HG02870 (cell line): Measurements from ENCODE around the gene FHIT.

Experiments
- ATAC-seq: cut with Tn5 transposase; IDR thresholded peaks from one replicate; pipeline ENCODE4 v1.9.1; 2021; ENCODE audit warnings: mild to moderate bottlenecking, moderate library complexity; ENCODE audit not compliant: unreplicated experiment

The FHIT gene

DNA sequence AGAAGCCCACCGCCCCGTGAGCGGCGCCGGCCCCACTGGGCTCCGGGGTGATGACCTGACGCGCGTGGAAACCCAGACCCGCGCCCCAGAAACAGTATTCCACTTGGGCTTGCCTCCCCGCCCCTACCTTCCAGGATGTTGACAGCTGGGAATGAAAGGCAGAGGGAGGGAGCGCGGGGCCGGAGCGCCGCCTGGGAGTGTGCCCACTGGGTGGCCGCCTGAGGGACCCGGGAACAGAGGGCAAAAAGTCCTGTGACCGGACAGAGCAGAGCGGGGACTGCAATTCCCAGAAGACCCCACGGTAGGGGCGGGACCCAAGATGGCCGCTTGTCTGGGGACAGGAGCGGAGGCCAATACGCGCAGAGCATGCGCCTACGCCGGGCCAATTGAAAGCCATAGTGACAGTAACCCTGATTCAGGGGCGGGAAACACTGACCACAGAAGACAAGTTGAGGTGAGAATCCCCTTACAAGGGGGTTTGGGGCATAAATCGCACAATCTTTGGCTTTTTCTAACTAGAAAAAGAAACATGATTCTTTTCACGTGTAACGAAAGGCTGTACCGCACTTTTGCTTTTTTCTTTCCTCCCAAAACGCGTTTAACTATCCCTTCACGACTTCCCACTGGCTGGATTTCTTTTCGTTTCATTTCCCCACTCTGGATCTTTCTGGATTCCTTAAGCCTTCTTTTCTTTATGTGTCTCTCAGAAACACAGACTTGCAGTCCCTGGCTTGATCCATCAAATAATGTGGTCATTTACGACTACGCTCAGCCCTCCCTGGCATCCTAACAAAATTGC, at the start of gene FHIT:
Gene FHIT (minus strand): TSS at position 279 of the 799 bp plus-strand sequence.
- peak; percentile 89 for ATAC-seq

DNA sequence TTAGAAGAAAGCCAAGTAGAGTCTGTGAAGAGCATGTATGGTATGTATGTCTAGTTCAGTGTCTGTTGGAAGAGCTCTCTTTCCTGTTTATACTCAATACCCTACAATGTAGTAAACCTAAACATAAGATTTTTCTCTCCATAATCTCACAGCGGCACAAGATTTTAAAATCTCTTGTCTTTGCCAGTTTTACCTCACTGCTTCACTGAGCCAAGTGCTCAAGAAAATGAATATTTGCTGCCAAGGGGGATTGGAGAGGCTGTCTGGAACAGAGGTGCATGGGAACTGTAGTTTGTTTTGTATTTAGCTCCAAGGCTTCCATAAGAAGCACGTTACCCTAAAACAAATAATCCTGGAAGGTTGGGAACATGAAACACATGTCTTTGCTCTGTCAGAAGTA, 49.5 kb upstream of the FHIT start:
- no peak for ATAC-seq

DNA sequence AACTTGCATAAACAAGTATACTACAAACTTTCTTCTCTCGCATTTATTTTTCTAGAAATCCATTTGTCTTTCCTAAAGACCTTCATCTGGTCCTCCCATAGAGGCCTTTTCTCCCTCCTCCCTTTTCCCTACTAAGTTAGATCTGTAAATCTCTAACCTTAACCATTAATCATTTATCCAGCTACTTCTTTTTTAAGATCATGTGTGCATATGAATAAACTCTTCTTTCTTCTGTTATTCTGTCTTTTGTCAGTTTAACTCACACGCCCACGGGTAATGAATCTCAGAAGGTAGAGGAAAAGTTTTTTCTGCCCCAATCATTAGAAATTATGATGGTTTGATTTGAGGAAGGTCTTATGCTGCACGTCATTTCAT, 48.7 kb upstream of the FHIT start:
- ATAC-seq = no peak

DNA sequence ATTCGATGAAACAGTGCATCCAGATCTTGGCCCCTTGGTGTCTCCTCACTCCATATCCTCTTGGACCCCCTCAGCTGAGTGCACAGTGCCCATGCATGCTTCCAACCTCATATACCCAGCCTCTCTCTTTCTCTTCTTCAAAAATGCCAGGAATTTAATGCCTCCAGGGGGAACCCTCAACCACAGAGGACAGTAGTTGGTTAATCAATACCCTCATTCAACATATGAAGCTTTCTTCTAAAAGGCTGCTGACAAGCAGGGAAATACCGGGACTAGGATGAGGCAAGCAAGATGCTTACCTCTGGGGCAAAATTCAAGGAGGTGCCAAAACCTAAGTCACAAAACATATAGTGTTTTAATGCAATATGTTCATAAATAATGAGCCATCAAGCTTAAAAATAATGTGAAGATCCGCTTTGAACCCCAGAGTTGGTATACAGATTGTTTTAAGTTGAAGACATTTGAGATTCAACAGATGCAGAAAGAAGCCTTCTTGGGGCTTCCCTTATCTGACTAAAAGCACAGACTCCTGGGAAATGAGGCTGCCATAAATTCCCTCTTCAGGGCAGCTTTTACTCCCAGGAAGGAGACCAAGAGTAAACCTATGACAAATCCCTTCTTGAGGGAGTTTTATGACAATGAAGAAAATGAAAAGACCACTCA, 48.2 kb upstream of the FHIT start:
- no peak for ATAC-seq

DNA sequence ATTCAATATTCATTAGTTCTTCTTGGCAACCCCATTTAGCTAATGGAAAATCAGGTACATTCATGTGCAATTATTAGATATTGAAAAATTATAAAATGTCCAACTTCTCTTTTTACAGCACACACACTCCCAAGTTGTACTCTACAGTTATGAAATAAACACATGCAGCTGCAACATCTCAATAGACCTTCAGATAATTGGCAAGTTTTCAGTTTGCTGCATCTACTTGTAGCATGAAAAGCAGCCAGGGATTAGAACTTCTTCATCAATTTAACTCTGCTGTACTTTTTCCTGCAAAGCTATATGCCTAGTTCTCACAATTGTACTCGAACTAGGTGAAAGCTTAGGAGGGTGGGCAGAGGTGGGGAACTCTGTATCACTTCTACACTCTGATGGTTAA, 46.6 kb upstream of the FHIT start:
- no peak for ATAC-seq

DNA sequence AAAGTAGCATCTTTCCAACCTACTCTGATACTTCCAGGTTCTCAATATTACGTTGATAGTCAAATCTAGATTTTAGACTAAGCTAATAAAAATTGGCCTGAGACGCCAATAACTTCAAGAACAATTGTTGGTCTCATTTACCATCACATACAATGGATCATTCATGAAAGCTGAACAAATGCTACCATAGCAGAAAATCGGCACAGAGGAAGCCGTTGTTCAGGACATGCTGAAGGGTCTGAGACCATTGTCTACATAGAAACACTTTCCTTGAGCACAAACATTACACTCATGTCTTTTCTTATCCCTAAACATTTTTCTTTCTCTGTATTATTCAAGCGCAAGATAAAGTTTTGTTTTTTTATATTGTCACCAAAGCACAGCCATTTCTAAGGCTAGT, 37.2 kb upstream of the FHIT start:
- no peak for ATAC-seq

DNA sequence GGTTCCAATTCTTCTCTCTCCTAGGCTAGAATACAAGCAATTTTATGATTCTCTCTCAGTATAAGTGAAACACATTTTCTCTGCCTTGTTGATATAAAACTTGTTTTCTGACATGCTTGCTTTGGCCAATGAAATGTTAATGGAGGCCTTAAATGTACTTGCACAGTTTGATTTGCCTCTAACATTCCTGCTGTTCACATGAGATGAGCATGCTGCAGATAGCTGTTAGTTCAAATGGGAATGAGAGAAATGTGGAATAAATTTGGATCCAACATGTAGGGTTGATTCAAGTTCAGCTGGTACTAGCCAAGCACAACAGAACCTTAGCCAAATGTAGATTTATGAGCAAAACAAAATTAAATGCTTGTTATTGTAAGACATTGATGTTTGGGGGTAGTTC, 32.6 kb upstream of the FHIT start:
- ATAC-seq = no peak

DNA sequence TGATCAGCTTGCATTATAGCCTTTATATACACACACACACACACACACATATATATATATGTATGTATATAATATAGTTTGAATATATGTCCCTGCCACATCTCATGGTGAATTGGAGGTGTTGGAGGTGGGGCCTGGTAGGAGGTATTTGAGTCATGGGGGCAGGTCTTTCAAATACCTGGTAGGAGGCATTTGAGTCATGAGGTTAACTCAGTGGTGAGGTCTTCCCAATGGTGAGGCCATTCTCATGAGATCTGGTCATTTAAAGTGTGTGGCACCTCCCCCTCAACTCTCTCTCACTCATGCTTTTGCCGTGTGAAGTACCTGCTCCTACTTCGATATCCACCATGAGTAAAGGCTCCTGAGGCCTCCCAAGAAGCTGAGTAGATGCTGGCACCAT, 27.5 kb upstream of the FHIT start:
- no peak for ATAC-seq

DNA sequence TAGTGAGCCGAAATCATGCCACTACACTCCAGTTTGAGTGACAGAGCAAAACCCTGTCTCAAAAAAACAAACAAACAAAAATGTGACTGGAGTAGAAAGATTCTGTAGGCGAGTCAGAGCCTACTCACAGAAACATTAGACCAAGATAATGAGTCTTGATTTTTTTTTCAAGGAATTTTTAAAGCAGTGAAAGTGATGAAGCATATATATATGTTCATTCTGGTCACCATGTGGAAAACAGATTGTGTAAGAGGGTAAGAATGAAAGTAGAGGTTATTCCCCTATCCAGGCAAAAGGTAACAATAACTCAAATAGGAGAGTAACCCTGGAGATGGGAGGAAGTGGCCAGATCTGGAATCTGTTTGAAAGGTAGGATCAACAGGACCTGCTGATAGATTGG, 26.2 kb upstream of the FHIT start:
- ATAC-seq = no peak

DNA sequence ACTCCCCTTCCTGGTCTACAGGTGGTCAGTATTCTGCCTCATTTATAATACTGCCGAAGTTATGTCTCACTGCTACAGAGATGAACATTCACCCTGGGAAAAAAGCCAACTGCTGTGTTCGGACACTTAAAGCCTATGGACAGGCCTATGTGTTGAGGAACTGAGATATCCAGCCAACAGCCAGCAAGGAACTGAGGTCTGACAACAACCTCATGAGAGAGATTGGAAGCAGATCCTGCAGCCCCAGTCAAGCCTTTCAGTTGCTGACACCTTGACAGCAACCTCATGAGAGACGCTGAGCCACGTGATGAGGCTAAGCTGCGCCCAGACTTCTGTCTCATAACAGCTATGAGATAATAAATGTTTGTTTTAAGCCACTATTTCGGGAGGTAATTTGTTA, 18.2 kb upstream of the FHIT start:
- ATAC-seq = no peak

DNA sequence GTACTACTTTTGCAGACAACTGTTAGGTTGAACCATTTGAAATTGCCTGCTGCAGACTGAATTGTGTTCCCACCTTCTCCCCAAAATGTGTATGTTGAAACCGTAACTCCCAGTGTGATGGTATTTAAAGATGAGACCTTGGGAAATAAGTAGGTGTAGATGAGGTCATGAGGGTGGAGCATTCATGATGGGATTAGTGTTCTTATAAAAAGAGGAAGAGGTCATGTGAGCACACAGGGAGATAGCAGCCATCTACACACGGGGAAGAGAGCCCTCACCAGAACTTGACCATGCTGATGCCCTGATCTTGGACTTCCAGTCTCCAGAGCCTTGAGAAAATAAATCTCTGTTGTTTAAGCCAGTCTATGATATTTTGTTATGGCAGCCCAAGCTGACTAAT, 17.4 kb upstream of the FHIT start:
- ATAC-seq = no peak

DNA sequence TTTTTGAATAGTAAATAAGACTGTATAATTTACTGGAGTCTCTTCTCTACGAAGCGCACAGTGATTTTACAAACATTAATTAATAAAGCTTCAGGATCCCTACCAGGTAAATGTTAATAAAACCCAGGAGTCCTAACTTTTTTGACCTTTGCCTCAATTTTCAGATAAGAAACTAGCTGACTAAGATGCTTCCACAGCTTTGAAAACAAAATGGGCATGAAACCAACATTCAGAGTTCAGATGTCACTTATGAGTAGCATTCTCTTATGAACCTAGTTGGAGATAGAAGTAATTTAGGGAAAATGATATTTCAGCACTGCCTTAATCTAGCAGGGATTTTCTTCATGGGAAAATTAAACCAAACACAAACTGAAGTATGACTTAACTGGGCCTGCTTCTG, 13.0 kb upstream of the FHIT start:
- no peak for ATAC-seq

DNA sequence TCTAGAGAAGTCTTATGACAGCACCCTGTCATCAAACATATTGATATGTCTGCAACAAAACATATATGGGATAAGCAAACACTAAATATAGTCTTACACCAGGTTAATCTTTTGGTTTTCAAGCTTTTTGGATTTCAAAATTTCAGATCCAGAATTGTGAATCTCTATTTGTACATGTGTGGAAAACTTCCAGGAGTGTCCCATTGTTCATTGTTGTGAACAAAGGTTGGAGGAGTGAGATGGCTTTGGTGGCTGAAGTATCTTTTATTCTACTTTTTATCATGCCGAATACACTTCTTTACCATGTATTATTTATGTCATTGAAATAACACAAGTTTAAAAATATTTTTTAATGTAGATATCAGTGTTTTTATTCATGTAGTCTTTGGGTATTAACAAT, 5.9 kb upstream of the FHIT start:
- ATAC-seq = no peak

DNA sequence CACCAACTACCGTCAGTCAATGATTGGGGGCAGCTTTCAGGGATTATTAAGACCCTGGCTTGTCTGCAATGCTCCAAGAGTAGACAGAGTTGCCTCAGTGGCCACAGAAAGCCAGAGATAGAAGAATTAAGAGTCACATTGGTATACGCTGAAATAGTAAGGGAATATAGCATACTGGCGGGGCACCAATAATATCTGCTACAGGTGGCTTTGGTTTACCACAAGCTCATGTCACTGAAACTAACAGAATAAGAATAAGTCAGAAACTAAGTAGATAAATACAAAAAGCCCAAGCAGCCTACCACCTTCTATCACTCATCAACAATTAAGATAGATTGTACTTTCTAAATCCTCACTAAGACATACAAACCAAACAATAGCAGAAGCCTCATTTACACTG, 2.5 kb upstream of the FHIT start:
- no peak for ATAC-seq

DNA sequence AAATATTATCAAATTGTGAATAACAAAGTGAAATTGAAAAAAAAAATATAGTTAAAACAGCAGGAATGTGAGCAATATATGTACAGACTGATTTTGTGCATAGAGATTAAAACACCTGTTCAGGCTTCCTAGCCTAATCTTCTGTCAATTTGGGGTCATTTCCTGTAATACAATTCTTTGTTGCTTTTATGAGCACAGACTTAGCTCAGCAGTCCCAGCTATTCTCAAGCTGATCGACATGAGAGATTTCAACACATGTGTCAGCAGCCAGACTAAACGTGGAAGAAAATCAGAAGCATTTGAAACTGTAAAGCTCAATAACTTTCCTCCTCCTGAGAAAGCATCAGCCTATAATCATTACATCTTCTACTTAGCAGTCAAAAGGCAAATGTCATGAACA, 1.6 kb upstream of the FHIT start:
- ATAC-seq = no peak

DNA sequence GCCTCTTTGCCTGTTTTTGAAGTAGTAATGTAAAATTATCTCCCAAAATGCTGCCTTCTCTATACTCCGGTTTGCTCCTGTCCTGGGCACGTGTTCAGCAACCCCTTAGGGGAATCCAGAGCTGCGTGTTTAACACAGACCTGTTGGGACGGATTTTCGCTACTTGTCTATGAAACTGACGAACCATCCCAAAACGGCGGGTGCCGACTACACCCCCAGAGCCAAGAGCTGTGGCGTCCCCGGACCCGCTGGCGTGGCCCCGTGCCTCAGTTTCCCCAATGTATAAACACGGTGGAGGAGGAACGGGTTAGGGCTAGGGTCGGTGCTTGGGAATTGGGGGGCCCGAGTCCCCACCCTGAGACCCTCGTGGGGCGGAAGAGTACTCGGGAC, 473 bp downstream of the FHIT start:
- ATAC-seq = no peak

DNA sequence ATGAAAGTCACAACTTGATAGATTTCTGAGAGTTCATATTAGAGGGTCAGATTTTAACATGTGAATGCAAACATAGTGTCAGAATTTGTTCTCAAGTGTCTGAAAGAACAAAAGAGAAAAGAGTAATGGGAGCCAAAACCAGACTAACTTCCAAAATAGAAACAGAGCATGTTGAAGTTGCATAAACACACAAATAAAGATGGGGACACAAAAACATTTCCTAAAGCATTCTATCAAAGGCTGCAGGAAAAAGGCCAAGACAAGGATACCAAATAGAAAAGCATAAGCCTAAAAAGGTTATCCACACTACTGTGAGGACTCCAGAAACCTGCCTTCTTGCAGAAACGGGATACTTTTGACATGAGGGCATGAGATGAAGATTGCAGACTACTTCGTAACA, 2.8 kb downstream of the FHIT start:
- ATAC-seq = no peak

DNA sequence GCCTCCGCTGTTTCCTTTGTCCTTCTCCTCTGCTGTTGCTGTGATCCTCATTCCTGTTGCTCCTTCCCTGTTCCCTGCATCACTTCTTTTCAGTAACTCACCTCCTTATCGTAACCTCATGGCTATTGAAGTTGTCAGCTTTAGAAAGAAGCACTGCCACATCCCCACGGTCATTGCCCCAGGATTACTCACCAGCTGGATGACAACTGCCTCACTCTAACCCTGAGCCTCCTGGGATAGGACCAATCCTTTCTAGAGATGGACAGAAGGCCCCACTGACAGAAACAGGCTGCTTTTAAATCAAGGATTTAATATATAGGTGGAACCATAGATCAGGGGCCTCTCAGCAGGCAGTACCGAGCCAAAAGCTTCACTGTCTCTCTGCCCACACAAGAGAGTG, 4.1 kb downstream of the FHIT start:
- ATAC-seq = no peak

DNA sequence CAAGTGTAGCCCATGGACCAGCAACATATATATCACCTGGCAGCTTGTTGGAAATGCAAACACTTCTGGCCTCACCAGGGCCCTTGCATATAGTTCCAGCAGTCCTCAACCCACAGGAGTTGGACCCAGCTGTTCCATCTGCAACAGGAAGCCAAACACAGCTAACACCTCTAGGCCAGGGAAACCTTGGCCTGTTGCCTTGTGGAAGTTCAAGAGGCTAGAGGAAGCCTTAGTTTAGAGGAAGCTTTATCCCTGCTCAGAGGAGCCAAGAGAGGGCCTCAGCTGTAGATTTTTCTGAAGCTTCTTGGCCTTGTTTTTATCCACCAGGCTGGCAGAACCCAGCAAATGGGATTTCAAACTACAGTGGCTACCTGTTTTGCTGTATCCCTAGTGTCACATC, 11.4 kb downstream of the FHIT start:
- no peak for ATAC-seq

DNA sequence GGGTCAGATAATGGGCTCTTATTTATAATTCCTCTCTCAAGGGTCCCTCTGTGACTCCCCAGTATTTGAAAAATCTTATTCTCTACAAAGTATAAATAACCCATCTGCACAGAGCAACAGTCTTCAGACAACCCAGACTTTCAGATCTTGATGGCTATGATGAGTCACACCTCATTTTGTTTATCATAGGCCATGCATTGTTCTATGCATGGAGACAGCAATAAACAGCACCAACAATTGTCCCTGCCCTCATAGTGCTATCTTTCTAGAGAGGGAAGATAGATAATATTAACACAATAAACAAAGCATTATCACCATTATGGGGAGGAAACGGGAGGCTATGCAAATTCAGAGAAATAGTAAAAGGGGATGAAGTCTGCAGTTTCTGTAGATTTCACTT, 13.4 kb downstream of the FHIT start:
- no peak for ATAC-seq

DNA sequence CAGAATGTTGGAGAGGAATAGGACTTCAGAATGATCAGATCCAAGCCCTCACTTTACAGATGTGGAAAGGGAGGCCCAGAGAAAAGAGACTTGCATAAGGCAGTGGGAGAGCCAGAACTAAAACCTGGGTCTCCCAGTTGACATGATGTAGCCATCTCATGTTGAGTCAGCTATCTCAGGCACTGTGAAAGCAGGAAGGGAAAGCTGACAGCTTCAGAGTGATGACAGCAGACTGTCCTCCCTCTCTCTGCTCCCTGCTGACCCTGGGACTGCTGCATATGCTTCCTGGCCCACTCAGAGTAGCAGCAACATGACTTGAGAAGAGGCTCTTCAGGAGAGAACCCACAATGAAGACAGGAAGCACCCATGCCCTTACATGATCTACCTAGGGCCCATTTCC, 14.7 kb downstream of the FHIT start:
- peak; percentile 95 for ATAC-seq

DNA sequence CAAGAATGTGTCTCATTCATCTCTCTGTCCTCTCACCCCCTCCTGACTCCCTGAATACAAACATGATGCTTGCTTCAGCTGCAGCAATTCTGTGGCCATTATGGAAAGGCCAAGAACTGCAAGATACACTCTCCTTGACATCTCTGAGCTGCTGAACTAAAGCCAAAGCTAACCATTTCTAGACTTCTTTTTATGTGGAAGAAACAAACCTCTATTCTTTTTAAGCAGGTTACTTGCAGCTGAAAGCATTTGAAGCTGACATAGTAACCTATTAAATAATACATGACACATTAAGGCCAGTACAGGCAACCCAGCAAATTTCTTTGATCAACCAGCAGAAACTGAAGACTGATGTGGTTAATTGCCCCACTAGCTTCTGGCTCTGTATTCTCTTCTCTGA, 17.5 kb downstream of the FHIT start:
- no peak for ATAC-seq

DNA sequence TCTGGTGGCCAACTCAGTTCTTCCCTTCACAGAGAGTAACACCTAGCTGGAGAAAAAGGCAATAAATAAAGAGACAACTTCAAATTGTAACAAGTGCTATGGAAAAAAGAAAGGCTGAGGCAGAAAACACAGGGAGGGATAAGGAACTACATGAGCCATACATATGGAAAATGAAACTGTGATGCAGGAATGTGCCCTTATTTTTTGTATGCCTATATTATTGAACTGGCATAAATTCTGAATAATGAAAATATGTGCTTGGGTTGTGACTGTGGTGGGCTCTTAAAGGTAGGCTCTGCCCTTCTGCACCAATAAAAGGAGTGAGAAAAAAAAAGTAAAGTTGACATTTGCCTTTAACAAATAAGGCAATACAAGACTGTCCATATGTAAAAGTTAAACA, 19.6 kb downstream of the FHIT start:
- no peak for ATAC-seq
